Measurements from ENCODE around the gene NSMF. TPM values are rescaled to one million over a fixed set of nuclear protein-coding genes. Genes with fewer than 3 reads are reported as not detected.

NSMF gene
- total and polyA plus RNA-seq, 8 donors: 11.7 to 84.9 (median 41.6) TPM

DNA sequence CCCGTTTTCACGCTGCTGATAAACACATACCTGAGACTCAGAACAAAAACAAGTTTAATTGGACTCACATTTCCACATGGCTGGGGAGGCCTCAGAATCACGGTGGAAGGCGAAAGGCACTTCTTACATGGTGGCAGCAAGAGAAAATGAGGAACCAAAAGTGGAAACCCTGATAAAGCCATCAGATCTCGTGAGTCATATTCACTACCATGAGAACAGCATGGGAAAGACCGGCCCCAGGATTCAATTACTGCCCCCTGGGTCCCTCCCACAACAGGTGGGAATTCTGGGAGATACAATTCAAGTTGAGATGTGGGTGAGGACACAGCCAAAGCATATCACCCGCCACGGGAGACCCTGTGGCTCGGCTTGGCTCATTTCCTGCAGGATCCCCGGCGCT lies 56.4 kb downstream of the NSMF start:
- Histone ChIP-seq H3K9me3 (no peaks in the 10 kb centered on the region), H3K36me3 (peaks cover 0 to 4% (median 0%) of the 10 kb centered on the region in 4 donors), H3K4me1 (peaks cover 16 to 22% (median 18%) of the 10 kb centered on the region in 4 donors), H3K27ac (no peak overlapping the region), H3K4me3 (no peak overlapping the region), H3K27me3 (peaks cover 0 to 14% (median 5%) of the 10 kb centered on the region in 3 donors)
- TF ChIP-seq POLR2A (IDR thresholded peaks at IDR 0.05): no peak
- no peak for TF ChIP-seq POLR2AphosphoS5 (IDR thresholded peaks at IDR 0.05)
- TF ChIP-seq EP300 (IDR thresholded peaks at IDR 0.05): no peak
- TF ChIP-seq, protein P1, sequence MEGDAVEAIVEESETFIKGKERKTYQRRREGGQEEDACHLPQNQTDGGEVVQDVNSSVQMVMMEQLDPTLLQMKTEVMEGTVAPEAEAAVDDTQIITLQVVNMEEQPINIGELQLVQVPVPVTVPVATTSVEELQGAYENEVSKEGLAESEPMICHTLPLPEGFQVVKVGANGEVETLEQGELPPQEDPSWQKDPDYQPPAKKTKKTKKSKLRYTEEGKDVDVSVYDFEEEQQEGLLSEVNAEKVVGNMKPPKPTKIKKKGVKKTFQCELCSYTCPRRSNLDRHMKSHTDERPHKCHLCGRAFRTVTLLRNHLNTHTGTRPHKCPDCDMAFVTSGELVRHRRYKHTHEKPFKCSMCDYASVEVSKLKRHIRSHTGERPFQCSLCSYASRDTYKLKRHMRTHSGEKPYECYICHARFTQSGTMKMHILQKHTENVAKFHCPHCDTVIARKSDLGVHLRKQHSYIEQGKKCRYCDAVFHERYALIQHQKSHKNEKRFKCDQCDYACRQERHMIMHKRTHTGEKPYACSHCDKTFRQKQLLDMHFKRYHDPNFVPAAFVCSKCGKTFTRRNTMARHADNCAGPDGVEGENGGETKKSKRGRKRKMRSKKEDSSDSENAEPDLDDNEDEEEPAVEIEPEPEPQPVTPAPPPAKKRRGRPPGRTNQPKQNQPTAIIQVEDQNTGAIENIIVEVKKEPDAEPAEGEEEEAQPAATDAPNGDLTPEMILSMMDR (IDR thresholded peaks at IDR 0.05): no peak
- no peak for DNase-seq
- WGBS, 5 donors: 86 to 89% (median 87%) methylated on average over 6 to 11 of the region's 11 CpGs
- intact Hi-C loops (cut with DNase I; ENCODE audit: low total_unique reads): loop anchor here (10.0 kb wide), 1 partner anchor 98 kb away; the partner anchor contains the start of gene NRARP

DNA sequence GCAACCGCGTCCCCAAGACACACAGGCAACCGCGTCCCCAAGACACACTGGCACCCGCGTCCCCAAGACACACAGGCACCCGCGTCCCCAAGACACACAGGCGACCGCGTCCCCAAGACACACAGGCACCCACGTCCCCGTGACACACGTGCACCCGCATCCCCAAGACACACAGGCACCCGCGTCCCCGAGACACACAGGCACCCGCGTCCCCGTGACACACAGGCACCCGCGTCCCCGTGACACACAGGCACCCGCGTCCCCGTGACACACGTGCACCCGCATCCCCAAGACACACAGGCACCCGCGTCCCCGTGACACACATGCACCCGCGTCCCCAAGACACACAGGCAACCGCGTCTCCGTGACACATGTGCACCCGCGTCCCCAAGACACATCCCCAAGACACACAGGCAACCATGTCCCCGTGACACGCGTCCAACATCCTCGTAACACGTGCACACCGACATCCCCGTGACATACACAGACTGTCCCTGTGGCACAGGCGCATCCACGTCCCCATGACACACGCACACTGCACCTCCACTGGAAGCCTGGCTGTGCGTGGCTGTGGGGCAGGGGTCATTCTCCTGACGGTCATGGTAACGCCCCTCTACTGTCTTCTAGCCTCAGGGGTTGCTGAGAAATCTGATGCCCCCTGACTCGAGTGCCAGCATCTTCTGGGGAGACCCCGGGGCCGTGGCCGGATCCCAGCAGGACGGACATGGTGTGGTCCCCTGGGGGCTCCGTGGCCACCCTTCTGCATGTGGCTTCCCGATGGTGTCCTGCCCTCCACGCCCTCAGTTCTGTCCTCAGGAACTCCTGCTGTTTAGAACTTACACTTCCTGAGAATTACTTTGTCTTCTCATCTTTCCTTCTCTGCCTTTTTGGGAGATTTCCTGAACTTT lies 60.3 kb downstream of the NSMF start:
- Histone ChIP-seq H3K4me3 (no peak overlapping the region), H3K9me3 (no peaks in the 10 kb centered on the region), H3K36me3 (peaks cover 0 to 30% (median 13%) of the 10 kb centered on the region in 4 donors), H3K4me1 (no peaks in the 10 kb centered on the region), H3K27me3 (no peaks in the 10 kb centered on the region), H3K27ac (no peak overlapping the region)
- TF ChIP-seq POLR2A (IDR thresholded peaks at IDR 0.05) (no peak), POLR2AphosphoS5 (IDR thresholded peaks at IDR 0.05) (no peak), EP300 (IDR thresholded peaks at IDR 0.05) (no peak)
- TF ChIP-seq, protein P1 (IDR thresholded peaks at IDR 0.05): no peak
- no peak for DNase-seq
- intact Hi-C loops (cut with DNase I; ENCODE audit: low total_unique reads): no loop called here
- 95 to 96% (median 96%) methylated on average over 54 to 60 of the region's 60 CpGs for WGBS, 5 donors

DNA sequence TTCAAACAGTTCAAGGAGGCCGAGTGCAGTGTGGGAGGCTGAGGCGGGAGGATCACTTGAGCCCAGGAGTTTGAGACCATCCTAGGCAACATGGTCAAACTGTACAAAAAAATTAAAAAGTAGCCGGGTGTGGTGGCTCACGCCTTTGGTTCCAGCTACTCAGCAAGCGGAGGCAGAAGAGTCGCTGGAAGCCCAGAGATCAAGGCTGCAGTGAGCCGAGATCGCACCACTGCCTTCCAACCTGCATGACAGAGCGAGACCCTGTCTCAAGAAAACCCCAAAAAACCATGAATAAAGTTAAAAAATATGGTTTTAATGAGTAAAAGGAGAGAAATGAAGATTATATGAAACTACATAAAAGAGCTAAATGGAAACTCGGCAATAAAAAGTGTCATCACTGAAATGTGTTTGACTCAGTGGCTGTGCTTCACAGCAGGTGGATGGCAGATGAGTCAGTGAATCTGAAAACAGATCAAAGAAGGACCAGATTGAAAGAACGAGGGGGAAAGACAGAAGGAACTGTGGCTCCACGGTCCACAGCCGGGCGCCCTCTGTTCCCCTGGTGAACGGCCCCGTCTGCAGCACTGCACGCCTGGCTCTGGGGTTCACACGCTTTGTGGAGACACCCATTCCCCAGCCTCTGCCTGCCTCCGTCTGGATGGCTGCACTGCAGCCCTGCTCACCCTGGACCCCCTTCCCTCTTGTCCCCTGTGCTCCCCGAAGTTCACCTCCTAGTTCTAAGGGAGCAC lies 61.3 kb downstream of the NSMF start:
- Histone ChIP-seq H3K4me1 (no peaks in the 10 kb centered on the region), H3K36me3 (peaks cover 0 to 40% (median 22%) of the 10 kb centered on the region in 4 donors), H3K27me3 (no peaks in the 10 kb centered on the region), H3K27ac (no peak overlapping the region), H3K9me3 (no peaks in the 10 kb centered on the region), H3K4me3 (no peak overlapping the region)
- no peak for DNase-seq
- intact Hi-C loops (cut with DNase I; ENCODE audit: low total_unique reads): no loop called here
- 90 to 93% (median 92%) methylated on average over 20 of the region's 20 CpGs for WGBS, 5 donors
- TF ChIP-seq POLR2AphosphoS5 (IDR thresholded peaks at IDR 0.05): no peak
- no peak for TF ChIP-seq POLR2A (IDR thresholded peaks at IDR 0.05)
- TF ChIP-seq, protein P1 (IDR thresholded peaks at IDR 0.05): no peak
- no peak for TF ChIP-seq EP300 (IDR thresholded peaks at IDR 0.05)

Other genes with a start within 250 kb of the NSMF start
- 10 to 100 TPM in 1 of 5 donors, 1 to 10 TPM in 2, under 1 TPM in 1, not detected in 1; 0.45 to 18.7 (median 3.3) TPM for gene RNF208, start 237.1 kb downstream of the NSMF start, total RNA-seq
- gene RNF208, start 237.1 kb downstream of the NSMF start, polyA plus RNA-seq: 10 to 100 TPM; 11.8 to 13.9 (median 13.9) TPM
- 1 to 10 TPM in 1 of 5 donors, under 1 TPM in 1, not detected in 3; 0.92 to 3.6 TPM for gene CYSRT1, start 234.2 kb downstream of the NSMF start, total RNA-seq
- 10 to 100 TPM in 1 of 3 donors, 1 to 10 TPM in 2; 2.7 to 47.3 (median 3.4) TPM for gene CYSRT1, start 234.2 kb downstream of the NSMF start, polyA plus RNA-seq
- not detected for gene RNF224, start 231.8 kb downstream of the NSMF start, total RNA-seq
- 1 to 10 TPM in 1 of 3 donors, not detected in 2; 1.0 TPM for gene RNF224, start 231.8 kb downstream of the NSMF start, polyA plus RNA-seq
- gene SLC34A3, start 228.4 kb downstream of the NSMF start, total RNA-seq: under 1 TPM in 1 of 5 donors, not detected in 4; 0.18 TPM
- gene SLC34A3, start 228.4 kb downstream of the NSMF start, polyA plus RNA-seq: under 1 TPM in 1 of 3 donors, not detected in 2; 0.53 TPM
- gene TUBB4B, start 218.0 kb downstream of the NSMF start, total RNA-seq: 100 to 1,000 TPM in 4 of 5 donors, 10 to 100 TPM in 1; 69.4 to 170 (median 115) TPM
- gene TUBB4B, start 218.0 kb downstream of the NSMF start, polyA plus RNA-seq: 100 to 1,000 TPM; 188 to 292 (median 215) TPM
- not detected for gene STPG3, start 208.0 kb downstream of the NSMF start, total RNA-seq
- gene STPG3, start 208.0 kb downstream of the NSMF start, polyA plus RNA-seq: not detected
- gene NELFB, start 204.0 kb downstream of the NSMF start, total RNA-seq: 100 to 1,000 TPM in 1 of 5 donors, 10 to 100 TPM in 4; 11.2 to 134 (median 44.9) TPM
- 10 to 100 TPM; 29.0 to 38.0 (median 34.2) TPM for gene NELFB, start 204.0 kb downstream of the NSMF start, polyA plus RNA-seq
- 100 to 1,000 TPM in 1 of 5 donors, 10 to 100 TPM in 3, 1 to 10 TPM in 1; 9.9 to 180 (median 29.9) TPM for gene TOR4A, start 181.6 kb downstream of the NSMF start, total RNA-seq
- 1 to 10 TPM; 5.9 to 8.9 (median 6.0) TPM for gene TOR4A, start 181.6 kb downstream of the NSMF start, polyA plus RNA-seq
- gene NRARP, start 157.1 kb downstream of the NSMF start, total RNA-seq: 100 to 1,000 TPM in 1 of 5 donors, 10 to 100 TPM in 2, 1 to 10 TPM in 2; 1.2 to 323 (median 14.6) TPM
- gene NRARP, start 157.1 kb downstream of the NSMF start, polyA plus RNA-seq: 1 to 10 TPM; 1.5 to 2.7 (median 2.0) TPM
- 100 to 1,000 TPM in 1 of 5 donors, 10 to 100 TPM in 4; 12.9 to 105 (median 28.1) TPM for gene EXD3, start 36.2 kb downstream of the NSMF start, total RNA-seq
- 10 to 100 TPM; 17.4 to 27.3 (median 20.7) TPM for gene EXD3, start 36.2 kb downstream of the NSMF start, polyA plus RNA-seq
- 10 to 100 TPM in 2 of 5 donors, 1 to 10 TPM in 3; 3.5 to 43.2 (median 8.3) TPM for gene NOXA1, start 35.9 kb downstream of the NSMF start, total RNA-seq
- gene NOXA1, start 35.9 kb downstream of the NSMF start, polyA plus RNA-seq: 10 to 100 TPM; 14.4 to 20.5 (median 15.1) TPM
- 10 to 100 TPM in 2 of 5 donors, 1 to 10 TPM in 1, under 1 TPM in 2; 0.89 to 37.9 (median 5.9) TPM for gene ENTPD8, start 18.0 kb downstream of the NSMF start, total RNA-seq
- gene ENTPD8, start 18.0 kb downstream of the NSMF start, polyA plus RNA-seq: 10 to 100 TPM in 1 of 3 donors, 1 to 10 TPM in 2; 2.8 to 16.2 (median 7.6) TPM
- 10 to 100 TPM in 4 of 5 donors, 1 to 10 TPM in 1; 3.5 to 51.3 (median 21.4) TPM for gene PNPLA7, start 91.1 kb upstream of the NSMF start, total RNA-seq
- gene PNPLA7, start 91.1 kb upstream of the NSMF start, polyA plus RNA-seq: 10 to 100 TPM in 2 of 3 donors, 1 to 10 TPM in 1; 9.2 to 15.6 (median 14.1) TPM
- 100 to 1,000 TPM in 1 of 5 donors, 10 to 100 TPM in 4; 23.3 to 282 (median 88.1) TPM for gene MRPL41, start 92.5 kb upstream of the NSMF start, total RNA-seq
- gene MRPL41, start 92.5 kb upstream of the NSMF start, polyA plus RNA-seq: 100 to 1,000 TPM; 115 to 183 (median 181) TPM
- 100 to 1,000 TPM in 1 of 5 donors, 10 to 100 TPM in 4; 14.3 to 134 (median 25.5) TPM for gene DPH7, start 119.6 kb upstream of the NSMF start, total RNA-seq
- 10 to 100 TPM; 14.9 to 39.6 (median 20.0) TPM for gene DPH7, start 119.6 kb upstream of the NSMF start, polyA plus RNA-seq
- gene ZMYND19, start 131.2 kb upstream of the NSMF start, total RNA-seq: 10 to 100 TPM in 4 of 5 donors, 1 to 10 TPM in 1; 9.4 to 40.6 (median 31.9) TPM
- gene ZMYND19, start 131.2 kb upstream of the NSMF start, polyA plus RNA-seq: 10 to 100 TPM; 17.0 to 30.0 (median 21.1) TPM
- gene ARRDC1, start 146.4 kb upstream of the NSMF start, total RNA-seq: 100 to 1,000 TPM in 4 of 5 donors, 10 to 100 TPM in 1; 31.8 to 185 (median 148) TPM
- gene ARRDC1, start 146.4 kb upstream of the NSMF start, polyA plus RNA-seq: 100 to 1,000 TPM in 2 of 3 donors, 10 to 100 TPM in 1; 93.5 to 134 (median 128) TPM
- gene EHMT1, start 159.7 kb upstream of the NSMF start, total RNA-seq: 100 to 1,000 TPM in 3 of 5 donors, 10 to 100 TPM in 2; 77.3 to 419 (median 104) TPM
- 10 to 100 TPM; 23.9 to 34.7 (median 24.9) TPM for gene EHMT1, start 159.7 kb upstream of the NSMF start, polyA plus RNA-seq

All from stomach (tissue), 9 donors.